ENCODE results near the gene TAGLN3.

TAGLN3 gene

GRCh38 chr3:111998636-111999483 is at the start of gene TAGLN3:
Gene TAGLN3 (plus strand): TSS chr3:111998922. CDS start chr3:111999423, 501 bp downstream.
- no peak for DNase-seq

GRCh38 chr3:111949712-111950111 is 49.0 kb upstream of the TAGLN3 start:
- no peak for DNase-seq

- no peak for DNase-seq
Observed at GRCh38 chr3:111951032-111951431, 47.7 kb upstream of the TAGLN3 start.

GRCh38 chr3:111952086-111952485 is 46.6 kb upstream of the TAGLN3 start:
- DNase-seq, result no peak

- DNase-seq, result no peak
Observed at GRCh38 chr3:111952866-111953450, 45.8 kb upstream of the TAGLN3 start.

GRCh38 chr3:111954228-111954990 is 44.3 kb upstream of the TAGLN3 start:
- DNase-seq, result no peak

GRCh38 chr3:111955876-111956275 is 42.8 kb upstream of the TAGLN3 start:
- no peak for DNase-seq

- no peak for DNase-seq
Observed at GRCh38 chr3:111956449-111956848, 42.3 kb upstream of the TAGLN3 start.

GRCh38 chr3:111956995-111957734 is 41.6 kb upstream of the TAGLN3 start:
- DNase-seq, result no peak

- no peak for DNase-seq
Observed at GRCh38 chr3:111961461-111962164, 37.1 kb upstream of the TAGLN3 start.

- DNase-seq, result no peak
Observed at GRCh38 chr3:111963424-111963823, 35.3 kb upstream of the TAGLN3 start.

- DNase-seq, result no peak
Observed at GRCh38 chr3:111965484-111965883, 33.2 kb upstream of the TAGLN3 start.

GRCh38 chr3:111967068-111967467 is 31.7 kb upstream of the TAGLN3 start:
- no peak for DNase-seq

- peak; percentile 33 for DNase-seq
Observed at GRCh38 chr3:111967651-111968274, 31.0 kb upstream of the TAGLN3 start.

- no peak for DNase-seq
Observed at GRCh38 chr3:111968319-111969054, 30.2 kb upstream of the TAGLN3 start.

- no peak for DNase-seq
Observed at GRCh38 chr3:111970376-111970775, 28.3 kb upstream of the TAGLN3 start.

- no peak for DNase-seq
Observed at GRCh38 chr3:111971533-111972130, 27.1 kb upstream of the TAGLN3 start.

GRCh38 chr3:111972891-111973290 is 25.8 kb upstream of the TAGLN3 start:
- DNase-seq, result no peak

- DNase-seq, result no peak
Observed at GRCh38 chr3:111975131-111975530, 23.6 kb upstream of the TAGLN3 start.

- DNase-seq, result no peak
Observed at GRCh38 chr3:111976254-111976653, 22.5 kb upstream of the TAGLN3 start.

Measured in DMS 273 treated with DMSO at 0.1 percent for 48 hours (cell line).